ENCODE data around the gene CST3. TPM values are rescaled to one million over a fixed set of nuclear protein-coding genes. Genes with fewer than 3 reads are reported as not detected.

CST3 gene
- total and polyA plus RNA-seq, 10 of the 15 experiments (the other 5 are each of a cell fraction or from before 2014, with no cell fraction given): 11.8 to 127 (median 57.8) TPM

GRCh38 chr20:23629542-23630391, 8.0 kb downstream of the CST3 start:
- H3K4me1 ChIP-seq (ENCODE audit: control insufficient read depth, insufficient read depth, low read length): peaks cover 22% of the 10 kb centered on the region
- H3K36me3 ChIP-seq (ENCODE audit: control insufficient read depth in 2 of 2, insufficient read depth in 2 of 2, low read length in 1 of 2): no peaks in the 10 kb centered on the region; a peak in 1 of 4 replicates
- no peaks in the 10 kb centered on the region for H3K79me2 ChIP-seq (ENCODE audit: control insufficient read depth, insufficient read depth, low read length)
- ChIA-PET RAD21 (ENCODE audit: unreplicated experiment) (no interaction called here), CTCF (no interaction called here), SMC1A (ENCODE audit: uncharacterized antibody, unreplicated experiment) (no interaction called here), POLR2A (no interaction called here)
- intact Hi-C loops (cut with micrococcal nuclease; ENCODE audit: unreplicated experiment): loop anchor here (5.0 kb wide), 1 partner anchor 267 kb away; the partner anchor contains the start of gene GZF1
- 30% methylated on average over 12 of the region's 12 CpGs for WGBS (ENCODE audit: insufficient coverage, insufficient replicate concordance, low lambda C conversion rate, missing lambda C conversion rate)
- BruUV-seq (replicated peaks): no TSS peak
- no peak overlapping the region for H3K4me2 ChIP-seq (ENCODE audit: control insufficient read depth, insufficient read depth)
- no peak overlapping the region for H3K27ac ChIP-seq (ENCODE audit: control insufficient read depth, insufficient read depth)
- no peak overlapping the region for H3K4me3 ChIP-seq
- no peak overlapping the region for H3K9ac ChIP-seq (ENCODE audit: control insufficient read depth, insufficient read depth, low read length)
- H3K9me3 ChIP-seq (replicated peaks; ENCODE audit: control insufficient read depth, insufficient read depth, low read length): no peaks in the 10 kb centered on the region
- in situ Hi-C loops (cut with MboI): no loop called here
- ATAC-seq: no peak
- FAIRE-seq: no peak
- H3K27me3 ChIP-seq (replicated peaks in 1 of 2; ENCODE audit: control insufficient read depth in 2 of 2, insufficient read depth in 2 of 2, low read length in 1 of 2): no peaks in the 10 kb centered on the region
- DNase-seq (ENCODE audit: low read depth, low spot score): no peak
- no peak overlapping the region; the same call in 1 of the 2 replicates for H2AFZ ChIP-seq (ENCODE audit: control insufficient read depth, low read depth, low read length)
- no peaks in the 10 kb centered on the region; the same call in 1 of the 2 replicates for H4K20me1 ChIP-seq (ENCODE audit: control insufficient read depth, insufficient read depth)
- TF ChIP-seq ZSCAN29 (IDR thresholded peaks at IDR 0.05) (no peak), TCF3 (IDR thresholded peaks at IDR 0.05; ENCODE audit: borderline replicate concordance, insufficient read depth, low read depth, low read length) (no peak), BCL3 (IDR thresholded peaks at IDR 0.05; ENCODE audit: borderline replicate concordance, insufficient read depth, low read depth, low read length, poor library complexity, severe bottlenecking) (no peak), PRDM15 (CRISPR knock-in tag; IDR thresholded peaks at IDR 0.05) (no peak), ATF3 (IDR thresholded peaks at IDR 0.05; ENCODE audit: borderline replicate concordance, extremely low read depth, low read depth, low read length) (no peak), PAX5 (IDR thresholded peaks at IDR 0.05; ENCODE audit: borderline replicate concordance, low read depth, low read length) (no peak), SREBF2 (IDR thresholded peaks at IDR 0.05; ENCODE audit: low read length) (no peak), CEBPZ (IDR thresholded peaks at IDR 0.05; ENCODE audit: low read depth, low read length) (no peak), SUZ12 (IDR thresholded peaks at IDR 0.05; ENCODE audit: unreplicated experiment) (no peak), ZBTB33 (IDR thresholded peaks at IDR 0.05) (no peak), RAD21 (IDR thresholded peaks at IDR 0.05; ENCODE audit: insufficient read depth, low read depth, low read length) (no peak)

Measured in GM12878 (cell line).